Activated naive CD4-positive, alpha-beta T cell treated with anti-CD3 and anti-CD28 coated beads, Interleukin-2, amount 50 U/mL, for 72 hours (primary cell): ENCODE data around the gene SLC25A11. TPM values are rescaled to one million over a fixed set of nuclear protein-coding genes. Genes with fewer than 3 reads are reported as not detected.
"Not testable (repeated sequence)": the region's sequence is repeated elsewhere in the genome, so short reads cannot be mapped to it uniquely, and the experiment has no call there.

Source experiments
- ATAC-seq, 2 donors: fragments of 150-1000 bp; cut with Tn5 transposase; 2 replicates each; pipeline ENCODE4 v1.10.0; 2021; ENCODE audit warnings: mild to moderate bottlenecking in 2 of 2, moderate library complexity in 2 of 2
- DNase-seq, 2 donors: peaks; one replicate each; pipeline ENCODE4 v3.0.0; 2021 to 2022; ENCODE audit warnings: low spot score in 2 of 2
- H3K27ac Mint-ChIP-seq, 2 donors: one replicate each; pipeline ENCODE4 v1.8.0; 2022; ENCODE audit warnings: mild to moderate bottlenecking in 2 of 2, mixed read lengths in 2 of 2
- H3K36me3 Mint-ChIP-seq, 2 donors: one replicate each; pipeline ENCODE4 v1.8.0; 2022; ENCODE audit warnings: mixed read lengths in 2 of 2
- H3K9me3 Mint-ChIP-seq, 2 donors: one replicate each; pipeline ENCODE4 v1.8.0; 2022; ENCODE audit warnings: mixed read lengths in 2 of 2
- total RNA-seq, 2 donors: library from RNA; stranded (reverse); gene quantifications; one replicate each; pipeline ENCODE4 v1.2.3, GENCODE V29; 2022

SLC25A11 gene
- total RNA-seq, 2 donors from 2014 or later, result 69.4 to 89.1 TPM

DNA sequence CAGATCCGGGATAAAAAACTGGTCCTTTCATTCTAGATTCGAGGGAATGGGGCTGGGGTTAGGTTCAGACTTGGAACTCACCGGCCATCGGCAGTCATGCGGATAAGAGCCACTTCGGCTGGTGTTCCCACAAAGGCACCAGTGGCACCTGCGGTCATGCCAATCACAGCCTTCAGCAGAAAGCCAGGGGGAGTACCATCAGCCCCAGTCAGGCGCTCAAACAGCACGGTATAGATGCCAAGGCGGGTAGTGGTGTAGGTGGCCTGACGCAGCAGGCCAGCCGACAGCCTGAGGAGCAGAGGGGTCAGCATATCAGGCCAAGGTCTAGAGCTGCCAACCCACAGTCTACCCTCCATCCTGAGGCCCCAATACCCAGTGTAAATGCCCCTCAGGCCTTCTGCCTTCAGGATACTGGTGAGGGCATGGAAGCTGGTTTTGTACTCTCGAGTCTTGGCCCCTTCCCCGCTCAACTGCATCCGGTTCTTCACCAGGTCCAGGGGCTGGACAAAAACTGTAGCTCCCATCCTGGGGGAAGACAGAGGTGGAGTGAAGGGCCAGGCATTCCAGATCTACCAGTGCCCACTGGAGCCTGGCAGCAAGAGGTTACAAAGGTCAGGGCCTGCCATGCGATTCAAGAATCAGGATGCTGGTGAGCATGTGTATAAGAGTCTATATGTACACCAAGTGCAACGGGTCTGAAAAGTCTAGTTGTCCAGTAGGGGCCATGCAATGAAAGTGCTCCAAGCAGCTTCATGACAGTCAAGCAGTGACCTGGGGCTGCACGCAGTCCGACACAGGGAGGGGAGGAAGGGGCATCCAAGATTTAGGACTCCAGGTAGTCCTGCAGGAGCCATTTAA, 929 bp downstream of the SLC25A11 start:
- no peak for ATAC-seq
- no peak for DNase-seq
- peaks cover 39 to 52% of the 10 kb centered on the region in 2 donors for H3K36me3 Mint-ChIP-seq

DNA sequence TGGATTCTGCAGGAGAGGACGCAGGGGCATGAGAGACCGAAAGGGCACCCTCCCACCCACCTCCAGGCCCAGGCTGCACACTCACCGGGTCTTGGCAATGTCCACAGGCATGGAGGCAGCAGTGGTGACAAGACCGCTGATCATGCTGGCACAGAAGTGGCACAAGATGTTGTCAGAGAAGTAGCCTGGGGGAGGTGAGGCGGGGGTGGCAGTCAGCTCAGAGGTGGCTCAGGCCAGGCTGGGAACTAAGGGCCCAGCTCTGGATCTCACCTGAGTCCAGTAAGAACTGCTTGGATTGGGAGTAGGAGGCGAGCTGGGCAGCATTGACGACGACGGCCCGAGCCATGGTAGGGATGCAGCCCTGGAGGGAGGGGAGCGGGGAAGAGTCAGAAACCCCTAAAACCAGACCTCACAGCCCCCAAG, 1.8 kb downstream of the SLC25A11 start:
- DNase-seq (no peak), ATAC-seq (no peak)
- Mint-ChIP-seq H3K9me3 (no peaks in the 10 kb centered on the region), H3K27ac (peak overlapping the region; percentile 87 to 98), H3K36me3 (peaks cover 35 to 46% of the 10 kb centered on the region in 2 donors)

More for the DNA sequence above, 929 bp downstream of the SLC25A11 start:
- Mint-ChIP-seq H3K9me3 (no peaks in the 10 kb centered on the region), H3K27ac (peak overlapping the region; percentile 93 to 98)

DNA sequence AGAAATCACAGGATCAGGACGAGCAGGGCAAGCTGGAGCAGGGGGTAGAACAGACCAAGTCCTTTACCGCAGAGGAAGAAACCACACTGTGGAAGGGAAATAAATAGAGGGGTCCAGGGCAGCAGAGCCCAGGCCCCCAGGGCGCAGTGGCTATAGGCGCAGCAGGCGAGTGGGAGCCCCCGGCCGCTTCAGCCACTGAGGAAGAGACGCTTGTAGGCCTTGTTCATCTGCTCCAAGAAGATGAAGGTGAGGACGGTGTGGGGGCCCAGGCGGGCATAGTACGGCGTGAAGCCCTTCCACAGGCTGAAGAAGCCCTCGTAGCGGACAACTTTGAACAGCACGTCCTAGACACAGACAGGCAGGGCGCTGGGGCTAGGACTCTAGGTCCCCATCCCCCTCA, 2.3 kb downstream of the SLC25A11 start:
- Mint-ChIP-seq H3K27ac (peak overlapping the region in 1 of 2 donors; percentile 51), H3K36me3 (peaks cover 30 to 41% of the 10 kb centered on the region in 2 donors), H3K9me3 (no peaks in the 10 kb centered on the region)
- no peak for ATAC-seq
- DNase-seq, result no peak

DNA sequence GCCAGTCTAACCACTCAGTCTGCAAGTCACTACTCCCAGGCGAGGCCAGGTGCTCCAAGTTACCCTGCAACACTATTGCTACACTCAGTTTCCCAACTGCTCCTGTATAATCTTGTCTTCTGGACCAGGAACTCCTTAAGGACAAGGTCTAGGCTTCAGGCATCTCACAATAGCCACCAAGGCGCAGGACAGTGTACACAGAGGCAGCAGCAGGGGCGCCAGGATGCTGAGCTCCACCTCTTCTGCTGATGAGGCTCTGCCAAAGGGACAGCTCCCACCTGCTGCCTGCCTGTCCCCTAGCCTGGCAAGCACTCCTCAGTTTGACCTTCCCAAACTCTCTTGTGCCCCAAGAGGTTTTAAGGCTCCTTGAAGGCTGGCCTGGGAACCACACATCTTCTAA, 3.4 kb downstream of the SLC25A11 start:
- Mint-ChIP-seq H3K36me3 (peaks cover 19 to 30% of the 10 kb centered on the region in 2 donors), H3K9me3 (no peaks in the 10 kb centered on the region), H3K27ac (peak overlapping the region; percentile 51 to 70)
- DNase-seq, result no peak
- no peak for ATAC-seq

DNA sequence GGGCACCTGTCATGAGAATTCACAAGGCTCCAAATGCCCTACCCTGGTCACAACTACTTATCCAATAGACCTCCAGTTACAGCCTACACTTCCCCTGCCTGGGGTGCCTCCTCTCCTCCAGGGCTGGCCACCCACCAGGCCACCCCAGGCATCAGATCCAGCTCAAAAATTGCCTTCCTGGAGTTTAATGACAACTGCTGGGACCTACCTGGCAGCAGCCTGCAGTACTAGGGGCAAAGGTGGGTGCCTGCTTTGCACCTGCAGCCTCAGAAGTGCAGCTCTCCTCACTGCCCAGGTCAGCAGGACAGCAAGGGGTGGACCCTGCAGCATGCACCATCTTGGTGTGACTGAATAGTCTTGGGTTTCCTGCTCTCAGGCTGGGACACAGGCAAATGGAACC, 4.2 kb downstream of the SLC25A11 start:
- Mint-ChIP-seq H3K27ac (peak overlapping the region in 1 of 2 donors; percentile 51), H3K9me3 (no peaks in the 10 kb centered on the region), H3K36me3 (peaks cover 11 to 22% of the 10 kb centered on the region in 2 donors)
- DNase-seq (no peak), ATAC-seq (no peak)

DNA sequence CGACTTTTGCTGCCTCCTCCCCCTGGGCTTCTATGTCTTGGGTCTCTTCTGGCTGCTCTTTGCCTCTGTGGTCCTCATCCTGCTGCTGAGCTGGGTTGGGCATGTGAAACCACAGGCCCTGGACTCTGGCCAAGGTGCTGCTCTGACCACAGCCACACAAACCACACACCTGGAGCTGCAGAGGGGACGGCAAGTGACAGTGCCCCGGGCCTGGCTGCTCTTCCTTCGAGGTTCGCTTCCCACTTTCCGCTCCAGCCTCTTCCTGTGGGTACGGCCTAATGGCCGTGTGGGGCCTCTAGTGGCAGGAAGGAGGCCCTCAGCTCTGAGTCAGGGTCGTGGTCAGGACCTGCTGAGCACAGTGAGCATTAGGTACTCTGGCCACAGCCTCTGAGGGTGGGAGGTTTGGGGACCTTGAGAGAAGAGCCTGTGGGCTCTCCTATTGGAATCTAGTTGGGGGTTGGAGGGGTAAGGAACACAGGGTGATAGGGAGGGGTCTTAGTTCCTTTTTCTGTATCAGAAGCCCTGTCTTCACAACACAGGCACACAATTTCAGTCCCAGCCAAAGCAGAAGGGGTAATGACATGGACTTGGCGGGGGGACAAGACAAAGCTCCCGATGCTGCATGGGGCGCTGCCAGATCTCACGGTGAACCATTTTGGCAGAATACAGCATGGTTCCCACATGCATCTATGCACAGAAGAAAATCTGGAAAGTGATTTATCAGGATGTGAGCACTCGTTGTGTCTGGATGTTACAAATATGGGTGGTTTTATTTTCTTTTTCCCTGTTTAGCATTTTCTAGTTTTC, 5.5 kb downstream of the SLC25A11 start:
- peak overlapping the region; percentile 27 to 56 for H3K27ac Mint-ChIP-seq

DNA sequence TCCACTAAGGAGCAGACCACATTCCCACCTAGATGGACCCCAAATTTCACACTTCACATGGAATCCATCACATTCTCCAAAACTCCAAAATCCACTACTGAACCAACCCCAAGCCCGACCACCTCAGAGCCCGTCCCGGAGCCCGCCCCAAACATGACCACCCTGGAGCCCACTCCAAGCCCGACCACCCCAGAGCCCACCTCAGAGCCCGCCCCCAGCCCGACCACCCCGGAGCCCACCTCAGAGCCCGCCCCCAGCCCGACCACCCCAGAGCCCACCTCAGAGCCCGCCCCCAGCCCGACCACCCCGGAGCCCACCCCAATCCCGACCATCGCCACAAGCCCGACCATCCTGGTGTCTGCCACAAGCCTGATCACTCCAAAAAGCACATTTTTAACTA, 6.2 kb downstream of the SLC25A11 start:
- peaks cover 0 to 6% of the 10 kb centered on the region in 2 donors for H3K36me3 Mint-ChIP-seq
- ATAC-seq, result no peak
- H3K27ac Mint-ChIP-seq, result peak overlapping the region in 1 of 2 donors; percentile 56
- no peak for DNase-seq
- no peaks in the 10 kb centered on the region for H3K9me3 Mint-ChIP-seq

More for the DNA sequence above, 5.5 kb downstream of the SLC25A11 start:
- ATAC-seq, result peak in 1 of 2 donors; percentile 88
- H3K9me3 Mint-ChIP-seq, result no peaks in the 10 kb centered on the region
- peaks cover 4 to 13% of the 10 kb centered on the region in 2 donors for H3K36me3 Mint-ChIP-seq
- DNase-seq, result peak in 1 of 2 donors; percentile 78

DNA sequence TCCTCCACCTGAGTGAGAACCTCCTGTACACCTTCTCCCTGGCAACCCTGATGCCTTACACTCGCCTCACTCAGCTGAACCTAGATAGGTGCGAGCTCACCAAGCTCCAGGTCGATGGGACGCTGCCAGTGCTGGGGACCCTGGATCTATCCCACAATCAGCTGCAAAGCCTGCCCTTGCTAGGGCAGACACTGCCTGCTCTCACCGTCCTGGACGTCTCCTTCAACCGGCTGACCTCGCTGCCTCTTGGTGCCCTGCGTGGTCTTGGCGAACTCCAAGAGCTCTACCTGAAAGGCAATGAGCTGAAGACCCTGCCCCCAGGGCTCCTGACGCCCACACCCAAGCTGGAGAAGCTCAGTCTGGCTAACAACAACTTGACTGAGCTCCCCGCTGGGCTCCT, 7.1 kb downstream of the SLC25A11 start:
- H3K36me3 Mint-ChIP-seq, result no peaks in the 10 kb centered on the region
- H3K9me3 Mint-ChIP-seq, result no peaks in the 10 kb centered on the region
- ATAC-seq, result no peak
- no peak for DNase-seq
- H3K27ac Mint-ChIP-seq, result no peak overlapping the region

DNA sequence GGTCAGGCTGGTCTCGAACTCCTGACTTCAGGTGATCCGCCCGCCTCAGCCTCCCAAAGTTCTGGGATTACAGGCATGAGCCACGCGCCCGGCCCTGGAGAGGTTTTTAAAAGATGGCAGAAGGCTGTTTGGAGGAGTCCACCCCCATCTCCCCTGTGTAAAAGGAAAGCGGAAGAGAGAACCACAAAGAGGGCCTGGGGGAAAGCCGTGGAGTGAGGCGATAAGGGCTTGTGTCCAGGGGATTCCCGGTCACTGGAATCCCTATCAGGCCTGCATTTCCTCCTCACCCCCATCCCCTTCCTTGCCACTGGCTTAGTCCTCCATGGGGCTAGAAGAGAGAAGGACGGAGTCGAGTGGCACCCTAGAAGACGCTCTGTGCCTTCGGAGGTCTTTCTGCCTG, 7.9 kb downstream of the SLC25A11 start, which contains the start of gene GP1BA:
TSS of gene GP1BA (plus strand) at position 315 of the 400 bp plus-strand sequence. CDS start 328 bp downstream, outside the sequence.
- H3K36me3 Mint-ChIP-seq, result no peaks in the 10 kb centered on the region
- peak within 1 kb of the TSS in 1 of 2 donors; percentile 52 for H3K27ac Mint-ChIP-seq
- DNase-seq (no peak), ATAC-seq (no peak)
- no peaks in the 10 kb centered on the region for H3K9me3 Mint-ChIP-seq

DNA sequence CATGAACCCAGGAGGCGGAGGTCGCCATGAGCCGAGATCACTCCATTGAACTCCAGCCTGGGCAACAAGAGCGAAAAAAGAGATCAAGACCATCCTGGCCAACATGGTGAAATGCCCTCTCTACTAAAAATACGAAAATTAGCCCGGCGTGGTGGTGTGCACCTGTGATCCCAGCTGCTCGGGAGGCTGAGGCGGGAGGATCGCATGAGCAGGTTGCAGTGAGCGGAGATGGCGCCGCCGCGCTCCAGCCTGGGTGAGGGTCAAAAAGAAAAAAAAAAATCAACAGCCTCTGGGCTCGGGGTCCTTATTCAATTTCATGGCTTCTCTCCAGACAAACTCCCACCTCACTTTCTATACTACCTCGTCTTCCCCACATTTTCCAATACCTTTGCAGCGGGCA, 11.0 kb downstream of the SLC25A11 start:
- ATAC-seq (no peak), DNase-seq (no peak)
- Mint-ChIP-seq H3K9me3 (no peaks in the 10 kb centered on the region), H3K27ac (no peak overlapping the region), H3K36me3 (no peaks in the 10 kb centered on the region)

DNA sequence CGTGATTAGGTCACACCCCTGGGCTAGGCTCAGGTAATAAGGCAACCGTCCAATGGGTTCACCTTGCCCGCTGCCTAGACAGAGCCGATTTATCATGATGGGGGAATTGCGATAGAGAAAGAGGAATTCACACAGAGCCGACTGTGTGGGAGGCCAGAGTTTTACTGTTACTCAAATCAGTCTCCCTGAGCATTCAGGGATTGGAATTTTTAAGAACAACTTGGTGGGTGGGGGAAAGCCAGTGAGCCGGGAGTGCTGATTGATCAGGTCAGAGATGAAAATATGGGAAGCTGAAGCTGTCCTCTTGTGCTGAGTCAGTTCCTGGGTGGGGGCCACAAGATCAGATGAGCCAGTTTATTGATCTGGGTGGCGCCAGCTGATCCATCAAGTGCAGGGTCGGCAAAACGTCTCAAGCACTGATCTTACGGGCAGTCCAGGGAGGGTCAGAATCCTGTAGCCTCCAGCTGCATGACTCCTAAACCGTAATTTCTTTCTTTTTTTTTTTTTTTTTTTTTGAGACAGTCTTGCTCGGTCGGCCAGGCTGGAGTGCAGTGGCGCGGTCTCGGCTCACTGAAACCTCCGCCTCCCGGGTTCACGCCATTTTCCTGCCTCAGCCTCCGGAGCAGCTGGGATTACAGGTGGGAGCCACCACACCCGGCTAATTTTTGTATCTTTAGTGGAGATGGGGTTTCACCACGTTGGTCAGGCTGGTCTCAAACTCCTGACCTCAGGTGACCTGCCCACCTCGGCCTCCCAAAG, 13.1 kb downstream of the SLC25A11 start:
- not testable (repeated sequence) for DNase-seq, H3K36me3 Mint-ChIP-seq, ATAC-seq, H3K9me3 Mint-ChIP-seq, H3K27ac Mint-ChIP-seq

DNA sequence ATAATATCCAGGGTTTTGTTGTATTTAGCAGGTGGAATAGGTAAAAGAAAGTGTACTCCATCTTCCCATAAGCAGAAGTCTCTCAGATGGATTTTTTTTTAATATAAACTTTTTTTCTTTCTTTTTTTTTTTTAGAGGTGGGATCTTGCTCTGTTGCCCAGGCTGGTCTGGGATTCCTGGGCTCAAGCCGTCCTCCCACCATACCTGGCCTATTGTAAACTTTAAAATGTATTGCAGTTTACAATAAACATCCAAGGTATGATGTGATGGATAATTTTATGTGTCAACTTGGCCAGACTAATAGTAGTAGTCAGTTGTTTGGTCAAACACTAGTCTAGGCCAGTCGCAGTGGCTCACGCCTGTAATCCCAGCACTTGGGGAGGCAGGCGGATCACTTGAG, 18.5 kb downstream of the SLC25A11 start:
- Mint-ChIP-seq H3K9me3 (no peaks in the 10 kb centered on the region), H3K36me3 (no peaks in the 10 kb centered on the region), H3K27ac (no peak overlapping the region)
- DNase-seq, result no peak
- ATAC-seq, result no peak

DNA sequence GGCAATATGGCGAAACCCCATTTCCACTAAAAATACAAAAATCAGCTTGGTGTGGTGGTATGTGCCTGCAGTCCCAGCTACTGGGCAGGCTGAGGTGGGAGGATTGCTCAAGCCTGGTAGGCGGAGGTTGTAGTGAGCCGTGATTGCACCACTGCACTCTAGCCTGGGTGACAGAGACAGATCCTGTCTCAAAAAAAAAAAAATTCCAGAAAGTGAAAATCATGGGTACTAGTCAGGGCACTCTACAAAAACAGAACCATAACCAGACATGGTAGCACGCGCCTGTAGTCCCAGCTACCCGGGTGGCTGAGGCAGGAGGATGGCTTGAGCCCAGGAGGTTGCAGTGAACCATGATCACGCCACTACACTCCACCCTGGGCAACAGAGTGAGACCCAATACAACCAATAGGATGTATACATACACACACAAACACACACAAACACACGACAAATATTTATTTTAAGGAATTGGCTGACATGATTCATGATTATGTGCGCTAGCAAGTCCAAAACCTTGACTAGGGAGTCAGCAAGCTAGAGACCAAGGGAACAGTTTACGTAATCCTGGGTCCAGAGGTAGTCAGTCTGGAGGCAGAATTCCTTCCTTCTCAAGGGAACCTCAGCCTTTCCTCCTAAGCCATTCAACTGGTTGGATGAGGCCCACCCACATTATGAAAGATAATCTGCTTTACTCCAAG, 19.3 kb downstream of the SLC25A11 start:
- no peak for DNase-seq
- Mint-ChIP-seq H3K9me3 (no peaks in the 10 kb centered on the region), H3K27ac (no peak overlapping the region), H3K36me3 (no peaks in the 10 kb centered on the region)
- ATAC-seq, result no peak

DNA sequence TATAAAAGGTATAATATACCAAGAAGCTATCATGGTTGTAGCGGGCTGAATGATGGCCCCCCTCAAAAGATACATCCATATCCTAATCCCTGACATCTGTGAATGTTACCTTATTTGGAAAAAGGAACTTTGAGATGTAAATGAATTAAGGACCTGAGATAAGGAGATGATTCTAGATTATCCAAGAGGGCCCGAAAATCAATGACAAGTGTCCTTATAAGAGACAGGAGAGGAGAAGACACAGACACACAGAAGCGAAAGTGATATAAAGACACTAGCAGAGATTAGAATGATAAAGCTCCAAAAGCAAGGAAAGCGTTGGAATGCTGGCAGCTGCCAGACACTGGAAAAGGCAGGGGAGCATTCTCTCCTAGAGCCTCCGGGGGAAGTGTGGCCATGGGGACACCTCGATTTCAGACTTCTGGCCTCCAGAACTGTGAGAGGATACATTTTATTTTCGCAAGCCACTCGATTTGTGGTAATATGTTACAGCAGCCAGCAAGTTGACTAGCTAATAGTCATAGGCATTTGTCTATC, 20.3 kb downstream of the SLC25A11 start:
- no peak for ATAC-seq
- DNase-seq, result no peak
- Mint-ChIP-seq H3K36me3 (no peaks in the 10 kb centered on the region), H3K9me3 (no peaks in the 10 kb centered on the region), H3K27ac (no peak overlapping the region)

DNA sequence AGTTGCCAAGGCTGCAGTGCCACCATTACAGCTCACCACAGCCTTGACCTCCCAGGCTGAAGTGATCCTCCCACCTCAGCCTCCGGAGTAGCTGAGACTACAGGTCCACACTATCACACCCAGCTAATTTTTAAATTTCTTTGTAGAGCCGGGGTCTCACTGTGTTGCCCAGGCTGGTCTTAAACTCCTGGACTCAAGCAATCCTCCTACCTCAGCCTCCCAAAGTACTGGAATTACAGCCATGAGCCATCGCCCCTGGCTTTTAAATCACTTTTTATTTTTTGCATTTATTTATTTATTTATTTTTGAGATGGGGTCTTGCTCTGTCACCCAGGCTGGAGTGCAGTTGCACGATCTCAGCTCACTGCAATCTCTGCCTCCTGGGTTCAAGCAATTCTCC, 25.3 kb downstream of the SLC25A11 start:
- not testable (repeated sequence) for H3K36me3 Mint-ChIP-seq, DNase-seq, H3K27ac Mint-ChIP-seq, ATAC-seq, H3K9me3 Mint-ChIP-seq

DNA sequence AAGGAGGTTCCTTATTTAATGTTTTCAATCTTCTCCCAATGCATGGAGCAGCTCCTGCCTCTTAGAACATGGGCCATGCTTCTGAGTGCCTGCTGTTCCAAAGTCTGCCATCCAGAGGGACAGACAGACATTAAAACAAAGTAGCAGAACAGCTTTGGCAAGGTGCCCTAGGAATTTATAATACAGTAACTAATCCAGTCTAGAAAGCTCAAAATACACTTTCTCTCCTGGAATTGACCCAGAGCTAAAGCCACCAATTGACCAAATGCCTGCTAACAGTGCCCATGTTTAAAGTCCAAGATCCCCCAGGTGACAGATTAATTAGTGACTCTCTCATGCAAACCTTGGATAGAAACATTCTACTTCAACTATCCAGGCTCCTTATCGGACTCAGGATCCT, 25.9 kb downstream of the SLC25A11 start:
- ATAC-seq (no peak), DNase-seq (no peak)
- Mint-ChIP-seq H3K27ac (no peak overlapping the region), H3K9me3 (no peaks in the 10 kb centered on the region), H3K36me3 (no peaks in the 10 kb centered on the region)
